ENCODE data around the gene SHLD2.
"Not testable (repeated sequence)": the region's sequence is repeated elsewhere in the genome, so short reads cannot be mapped to it uniquely, and the experiment has no call there.

- TF ChIP-seq POLR2AphosphoS5 (IDR thresholded peaks at IDR 0.05; ENCODE audit: low read depth, low read length); SIN3A (IDR thresholded peaks at IDR 0.05; ENCODE audit: borderline replicate concordance, insufficient read depth, low read depth, low read length); CTCF (IDR thresholded peaks at IDR 0.05): not testable (repeated sequence)
Observed at GRCh38 chr10:87104727-87105126, 9.7 kb downstream of the SHLD2 start.
